Measurements from ENCODE around the gene BRIP1.
"Not testable (repeated sequence)": the region's sequence is repeated elsewhere in the genome, so short reads cannot be mapped to it uniquely, and the experiment has no call there.

The BRIP1 gene

GRCh38 chr17:61684818-61685217 is 178.5 kb downstream of the BRIP1 start:
- no peak for DNase-seq

DNA sequence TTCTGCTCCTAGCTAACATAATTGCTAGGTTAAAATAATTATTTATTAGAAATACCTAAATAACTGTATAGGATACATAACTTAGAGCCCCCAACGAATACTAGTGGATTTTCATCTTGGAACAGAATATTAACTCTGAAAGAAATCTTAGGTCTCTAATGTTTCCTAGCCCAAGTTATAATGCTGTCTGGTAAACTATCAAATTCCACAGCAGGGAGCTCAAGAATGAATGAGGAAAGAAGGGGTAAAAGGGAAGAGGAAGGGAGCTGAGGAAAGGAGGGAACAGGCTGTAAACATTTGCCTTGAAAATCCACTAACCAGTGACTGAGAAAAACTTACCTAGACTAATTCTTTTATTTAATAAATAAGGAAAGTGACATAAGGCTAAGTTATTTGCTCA is 179.2 kb downstream of the BRIP1 start:
- no peak for DNase-seq

- DNase-seq: no peak
Measured at GRCh38 chr17:61683466-61683865, 179.9 kb downstream of the BRIP1 start.

GRCh38 chr17:61680921-61681320 is 182.4 kb downstream of the BRIP1 start:
- DNase-seq: no peak

- DNase-seq: no peak
Measured at GRCh38 chr17:61678339-61678738, 185.0 kb downstream of the BRIP1 start.

- DNase-seq: not testable (repeated sequence)
Measured at GRCh38 chr17:61677150-61677811, 186.0 kb downstream of the BRIP1 start.

GRCh38 chr17:61676522-61676921 is 186.8 kb downstream of the BRIP1 start:
- DNase-seq: not testable (repeated sequence)

GRCh38 chr17:61674609-61675008 is 188.7 kb downstream of the BRIP1 start:
- not testable (repeated sequence) for DNase-seq

DNA sequence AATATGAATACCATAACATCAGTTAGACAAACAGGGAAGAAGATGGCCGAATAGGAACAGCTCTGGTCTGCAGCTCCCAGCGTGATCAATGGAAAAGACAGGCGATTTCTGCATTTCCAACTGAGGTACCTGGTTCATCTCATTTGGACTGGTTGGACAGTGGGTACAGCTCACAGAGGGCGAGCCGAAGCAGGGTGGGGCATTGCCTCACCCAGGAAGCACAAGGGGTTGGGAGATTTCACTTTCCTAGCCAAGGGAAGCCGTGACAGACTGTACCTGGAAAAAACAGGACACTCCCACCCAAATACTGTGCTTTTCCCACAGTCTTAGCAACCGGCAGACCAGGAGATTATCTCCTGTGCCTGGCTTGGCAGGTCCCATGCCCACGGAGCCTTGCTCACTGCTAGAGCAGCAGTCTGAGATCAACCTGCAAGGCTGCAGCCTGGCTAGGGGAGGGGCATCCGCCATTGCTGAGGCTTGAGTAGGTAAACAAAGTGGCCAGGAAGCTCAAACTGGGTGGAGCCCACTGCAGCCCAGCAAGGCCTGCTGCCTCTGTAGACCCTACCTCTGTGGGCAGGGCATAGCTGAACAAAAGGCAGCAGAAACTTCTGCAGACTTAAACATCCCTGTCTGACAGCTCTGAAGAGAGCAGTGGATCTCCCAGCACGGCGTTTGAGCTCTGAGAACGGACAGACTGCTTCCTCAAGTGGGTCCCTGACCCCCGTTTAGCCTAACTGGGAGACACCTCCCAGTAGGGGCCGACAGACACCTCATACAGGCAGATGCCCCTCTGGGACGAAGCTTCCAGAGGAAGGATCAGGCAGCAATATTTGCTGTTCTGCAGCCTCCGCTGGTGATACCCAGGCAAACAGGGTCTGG is 190.1 kb downstream of the BRIP1 start:
- not testable (repeated sequence) for DNase-seq

DNA sequence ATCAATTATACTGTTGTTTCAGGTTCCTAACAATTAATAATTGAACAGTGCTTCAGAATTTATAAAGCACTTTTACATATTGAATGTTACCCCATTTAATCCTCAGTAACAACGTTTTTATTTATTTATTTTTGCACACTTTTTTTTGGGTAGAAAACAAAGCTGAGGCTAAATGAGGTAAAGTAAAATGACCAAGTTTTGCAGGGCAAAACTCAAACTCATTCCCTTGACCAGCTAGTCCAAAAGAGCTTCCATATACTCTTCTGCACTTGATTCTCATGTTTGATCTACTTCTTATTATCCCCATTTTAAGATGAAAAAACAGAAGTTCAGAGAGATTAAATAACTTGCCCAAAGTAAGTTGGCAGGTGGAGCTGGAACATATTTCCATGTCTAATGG is 191.2 kb downstream of the BRIP1 start:
- DNase-seq: no peak

DNA sequence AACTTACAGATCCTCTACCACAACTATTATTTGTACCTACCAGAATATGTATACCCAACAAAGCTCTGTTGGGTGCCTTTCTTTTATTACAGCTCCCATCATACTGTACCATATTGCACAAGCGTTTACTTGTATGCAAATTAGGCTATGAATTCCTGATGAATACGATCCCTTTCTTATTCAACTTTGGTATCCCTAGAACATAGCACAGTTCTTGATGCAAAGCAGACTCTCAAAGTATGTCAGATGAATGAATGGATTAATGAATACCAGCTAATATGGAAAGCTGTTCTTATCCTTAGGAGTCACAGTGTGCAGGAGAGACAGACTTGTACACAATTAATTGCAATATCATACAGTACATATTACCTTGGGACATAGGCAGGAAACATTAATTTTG is 192.6 kb downstream of the BRIP1 start:
- DNase-seq: no peak

DNA sequence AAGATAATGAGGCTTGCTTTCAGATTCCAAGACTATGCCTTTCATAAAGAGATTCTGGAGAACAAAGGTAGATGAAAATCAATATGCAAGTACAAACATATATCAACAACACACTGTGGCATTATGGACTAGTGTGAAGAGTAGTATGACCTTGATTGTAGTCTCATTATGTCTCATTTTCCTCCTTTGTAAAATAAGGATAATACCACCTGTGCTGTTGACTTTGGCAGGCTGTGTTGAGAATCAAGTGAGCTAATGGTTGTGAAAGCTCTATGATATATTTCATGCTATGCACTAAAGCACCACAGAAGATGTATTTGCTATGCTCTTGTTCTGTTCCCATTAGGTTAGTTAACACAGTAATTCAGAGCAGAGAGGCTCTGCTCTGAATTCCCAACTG is 193.8 kb downstream of the BRIP1 start:
- peak; percentile 6 to 25 for DNase-seq

GRCh38 chr17:61668486-61668885 is 194.8 kb downstream of the BRIP1 start:
- DNase-seq: no peak

DNA sequence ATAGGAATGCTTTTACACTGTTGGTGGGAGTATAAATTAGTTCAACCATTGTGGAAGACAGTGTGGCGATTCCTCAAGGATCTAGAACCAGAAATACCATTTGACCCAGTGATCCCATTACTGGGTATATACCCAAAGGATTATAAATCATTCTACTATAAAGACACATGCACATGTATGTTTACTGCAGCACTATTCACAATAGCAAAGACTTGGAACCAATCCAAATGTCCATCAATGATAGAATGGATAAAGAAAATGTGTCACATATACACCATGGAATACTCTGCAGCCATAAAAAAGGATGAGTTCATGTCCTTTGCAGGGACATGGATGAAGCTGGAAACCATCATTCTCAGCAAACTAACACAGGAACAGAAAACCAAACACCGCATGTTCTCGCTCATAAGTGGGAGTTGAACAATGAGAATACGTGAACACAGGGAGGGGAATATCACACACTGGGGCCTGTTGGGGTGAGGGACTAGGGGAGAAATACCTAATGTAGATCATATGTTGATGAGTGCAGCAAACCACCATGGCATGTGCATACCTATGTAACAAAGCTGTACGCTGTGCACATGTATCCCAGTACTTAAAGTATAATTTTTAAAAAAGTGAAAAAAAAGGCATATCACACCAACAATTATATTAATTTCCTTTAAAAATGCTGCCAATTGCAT is 196.8 kb downstream of the BRIP1 start:
- DNase-seq: not testable (repeated sequence)

- no peak for DNase-seq
Measured at GRCh38 chr17:61663310-61663709, 200.0 kb downstream of the BRIP1 start.

DNA sequence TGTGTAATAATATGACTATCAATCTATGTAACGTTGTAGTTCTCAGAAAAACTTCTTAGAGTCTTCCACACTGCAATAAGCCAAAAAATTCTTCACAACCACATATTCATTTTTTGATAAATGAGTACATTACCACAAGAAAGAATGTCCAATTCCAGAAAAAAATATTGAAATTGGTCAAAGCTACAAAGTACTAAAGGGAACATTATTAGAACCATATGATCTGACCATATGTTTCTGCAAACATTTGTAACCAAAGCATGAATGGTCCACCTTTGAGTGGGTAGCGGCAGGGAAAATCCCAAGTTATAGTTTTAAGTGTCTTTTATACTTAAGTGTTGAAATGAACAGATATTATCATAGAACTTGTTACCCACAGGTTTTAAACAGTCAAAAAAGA is 200.6 kb downstream of the BRIP1 start:
- DNase-seq: no peak

DNA sequence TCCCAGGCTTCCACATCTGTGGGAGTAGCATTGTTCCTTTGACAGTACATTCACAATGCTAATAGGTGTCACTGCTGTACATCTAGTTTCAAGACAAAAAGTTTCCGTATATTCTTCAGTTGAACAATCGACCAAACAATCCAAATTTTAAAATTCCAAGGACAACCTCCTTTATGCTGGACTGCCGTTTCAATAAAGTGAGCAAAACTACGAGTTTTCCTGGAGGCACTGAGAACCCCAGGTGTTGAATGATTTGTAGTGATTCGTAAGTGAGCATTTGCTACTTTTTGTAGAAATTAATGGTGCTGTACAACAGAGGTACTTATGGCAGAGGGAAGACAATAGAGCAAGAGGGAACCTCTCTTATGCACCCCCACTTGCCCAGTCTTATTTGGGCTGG is 201.1 kb downstream of the BRIP1 start:
- DNase-seq: no peak

DNA sequence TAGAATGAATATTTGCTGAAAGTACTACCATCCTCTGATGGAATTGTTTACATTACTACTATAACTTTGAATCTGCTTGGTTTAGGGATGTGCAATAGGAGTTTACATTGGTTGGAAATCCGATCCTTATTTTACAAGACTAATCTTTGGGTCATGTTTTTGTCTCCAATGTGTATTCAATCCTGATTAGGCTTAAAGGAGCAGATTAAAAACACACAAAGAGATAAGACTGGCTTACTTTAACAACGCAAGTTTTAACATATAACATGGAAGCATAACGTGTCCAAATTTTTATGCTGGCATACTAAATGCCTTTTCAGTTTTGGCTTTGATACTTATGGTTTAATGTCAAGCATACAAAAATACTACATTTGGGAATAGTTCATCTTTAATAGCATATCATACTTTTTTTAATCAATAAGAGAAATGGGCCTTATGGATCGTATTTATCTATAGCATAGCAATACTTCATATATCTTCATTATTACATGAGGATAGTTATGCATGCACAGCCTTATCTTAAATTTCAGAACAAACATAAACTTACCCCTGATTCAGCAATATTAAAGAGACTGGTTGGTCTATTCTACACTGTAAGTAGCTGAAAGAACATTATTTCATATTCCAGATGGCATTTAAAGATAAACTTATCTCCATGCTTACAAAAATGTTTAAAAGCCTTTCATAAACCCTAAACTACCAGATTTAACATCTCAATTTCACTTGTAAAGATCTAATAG is 202.4 kb downstream of the BRIP1 start:
- no peak for DNase-seq

GRCh38 chr17:61659437-61659836 is 203.9 kb downstream of the BRIP1 start:
- no peak for DNase-seq

DNA sequence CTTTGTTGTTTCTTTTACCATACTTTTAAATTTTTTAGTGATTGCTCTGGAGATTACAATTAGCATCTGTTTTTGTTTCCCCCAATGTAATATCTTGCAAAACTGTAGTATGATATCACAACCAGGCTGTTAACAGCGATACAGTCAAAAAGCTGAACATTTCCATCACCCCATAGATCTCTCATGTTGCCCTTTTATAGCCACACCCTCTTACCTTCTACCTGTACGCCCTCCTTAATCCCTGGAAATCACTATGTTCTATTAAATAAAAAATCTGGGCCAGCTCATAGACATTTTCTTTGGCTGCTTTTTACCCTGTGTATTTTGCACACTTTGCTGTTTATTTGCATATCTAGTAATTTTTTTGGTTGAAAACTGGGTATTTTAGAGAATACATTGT is 205.1 kb downstream of the BRIP1 start:
- DNase-seq: no peak

- DNase-seq: no peak
Measured at GRCh38 chr17:61657338-61657737, 206.0 kb downstream of the BRIP1 start.

- no peak for DNase-seq
Measured at GRCh38 chr17:61656721-61657217, 206.6 kb downstream of the BRIP1 start.

GRCh38 chr17:61650749-61651148 is 212.6 kb downstream of the BRIP1 start:
- DNase-seq: no peak

Measured in NCI-H1930 (cell line).